CD4-positive, alpha-beta memory T cell (primary cell): ENCODE data around the gene ERICH4. TPM values are rescaled to one million over a fixed set of nuclear protein-coding genes. Genes with fewer than 3 reads are reported as not detected.
A peak's percentile ranks its signal among the peaks of the same experiment; 100 is the strongest.
"Not testable (repeated sequence)": the region's sequence is repeated elsewhere in the genome, so short reads cannot be mapped to it uniquely, and the experiment has no call there.

Experiments used
- CTCF ChIA-PET: fragments of 350-600 bp; sonication (Branson Sonifier 250); formaldehyde crosslinking; loops from one replicate; lab custom pipeline; 2021; ENCODE audit warnings: inconsistent platforms; ENCODE audit not compliant: partially characterized antibody; lab: Charles Lee
- POLR2A ChIA-PET: fragments of 350-600 bp; sonication (Branson Sonifier 250); formaldehyde crosslinking; loops from one replicate; lab custom pipeline; 2021; ENCODE audit not compliant: partially characterized antibody; lab: Charles Lee
- DNase-seq, 5 donors: peaks; one replicate each; pipeline versions ENCODE4 v3.0.0 to v3.0.0-alpha.2; 2020 to 2022; ENCODE audit warnings: mixed read lengths in 1 of 5
- H3K27ac ChIP-seq: one replicate; pipeline ENCODE4 v1.7.0; 2013; ENCODE audit warnings: low read depth, low read length
- H3K27me3 ChIP-seq: 2 replicates; pipeline ENCODE4 v1.7.0; 2013; ENCODE audit warnings: mild to moderate bottlenecking, low read length, moderate library complexity; ENCODE audit not compliant: insufficient read depth
- H3K36me3 ChIP-seq: 2 replicates; pipeline ENCODE4 v1.7.0; 2013; ENCODE audit warnings: mild to moderate bottlenecking, low read length, moderate library complexity; ENCODE audit not compliant: insufficient read depth
- H3K4me1 ChIP-seq: 2 replicates; pipeline ENCODE4 v1.7.0; 2013; ENCODE audit warnings: mild to moderate bottlenecking, low read length, moderate library complexity; ENCODE audit not compliant: insufficient read depth
- H3K4me3 ChIP-seq, 2 donors: one replicate each; pipeline ENCODE4 v1.7.0; 2013; ENCODE audit warnings: low read length in 2 of 2, mild to moderate bottlenecking in 1 of 2
- H3K9me3 ChIP-seq, 2 donors: one replicate each; pipeline ENCODE4 v1.7.0; 2013; ENCODE audit warnings: low read length in 2 of 2, control low read depth in 1 of 2; ENCODE audit not compliant: control insufficient read depth in 1 of 2
- H3K27ac Mint-ChIP-seq, 7 donors: one replicate each; pipeline ENCODE4 v1.8.0; 2020 to 2021; ENCODE audit warnings: mixed read lengths in 7 of 7, mild to moderate bottlenecking in 6 of 7, inconsistent platforms in 3 of 7, moderate library complexity in 3 of 7
- H3K27me3 Mint-ChIP-seq, 2 donors: one replicate each; pipeline ENCODE4 v1.8.0; 2020 to 2021; ENCODE audit warnings: mixed read lengths in 2 of 2
- H3K36me3 Mint-ChIP-seq, 2 donors: one replicate each; pipeline ENCODE4 v1.8.0; 2020 to 2021; ENCODE audit warnings: mixed read lengths in 2 of 2, inconsistent platforms in 1 of 2, mild to moderate bottlenecking in 1 of 2
- H3K4me1 Mint-ChIP-seq, 4 donors: one replicate each; pipeline ENCODE4 v1.8.0; 2020 to 2021; ENCODE audit warnings: mixed read lengths in 4 of 4, mild to moderate bottlenecking in 1 of 4
- H3K4me3 Mint-ChIP-seq, 8 donors: one replicate each; pipeline ENCODE4 v1.8.0; 2020 to 2021; ENCODE audit warnings: mixed read lengths in 8 of 8, mild to moderate bottlenecking in 7 of 8, moderate library complexity in 6 of 8, inconsistent platforms in 3 of 8
- H3K9me3 Mint-ChIP-seq, 8 donors: one replicate each; pipeline ENCODE4 v1.8.0; 2020 to 2021; ENCODE audit warnings: mixed read lengths in 8 of 8, mild to moderate bottlenecking in 5 of 8, inconsistent platforms in 3 of 8, moderate library complexity in 1 of 8
- intact Hi-C: fragments of 100-400 bp; cut with micrococcal nuclease; formaldehyde crosslinking; loops from one replicate; pipeline ENCODE4 v1.15.1; 2023
- polyA plus RNA-seq, 2 donors: library from polyadenylated mRNA; unstranded; fragments of 300-500 nt; fragmentation: Illumina TruSeq; gene quantifications; one replicate each; pipeline ENCODE4 v1.2.3, GENCODE V29; 2021
- total RNA-seq, 2 experiments: library from RNA; stranded (reverse); gene quantifications; one replicate each; pipeline ENCODE4 v1.2.3, GENCODE V29; 2021

Gene ERICH4
- total and polyA plus RNA-seq, 4 experiments from 2014 or later, result not detected

- H3K27ac ChIP-seq, H3K27me3 Mint-ChIP-seq, H3K27me3 ChIP-seq, intact Hi-C loops, DNase-seq, H3K9me3 Mint-ChIP-seq, POLR2A ChIA-PET, H3K4me3 ChIP-seq, H3K9me3 ChIP-seq, H3K4me3 Mint-ChIP-seq: not testable (repeated sequence)
- Histone ChIP-seq H3K4me1 (peaks cover 26% of the 10 kb centered on the region), H3K36me3 (peaks cover 14% of the 10 kb centered on the region)
- Mint-ChIP-seq H3K27ac (peak overlapping the region in 1 of 7 donors; percentile 30), H3K36me3 (peaks cover 30 to 33% of the 10 kb centered on the region in 2 donors), H3K4me1 (peaks cover 14 to 22% (median 18%) of the 10 kb centered on the region in 4 donors)
- CTCF ChIA-PET, result interaction anchor here (2.2 kb wide), 1 partner anchor 13 kb away, joined by 6 read pairs; no protein-coding TSS in a partner anchor
These were observed 7.6 kb upstream of the ERICH4 start for GRCh38 chr19:41435376-41435775.

GRCh38 chr19:41435936-41436673, 6.9 kb upstream of the ERICH4 start:
- POLR2A ChIA-PET, result no interaction called here

GRCh38 chr19:41436674-41436951, 6.3 kb upstream of the ERICH4 start:
- intact Hi-C loops, result no loop called here

More at GRCh38 chr19:41435936-41436673, 6.9 kb upstream of the ERICH4 start:
- Mint-ChIP-seq H3K9me3 (no peaks in the 10 kb centered on the region), H3K4me3 (peak overlapping the region in 2 of 8 donors; percentile 15 to 64), H3K4me1 (peaks cover 12 to 18% (median 17%) of the 10 kb centered on the region in 4 donors), H3K27me3 (no peaks in the 10 kb centered on the region), H3K27ac (no peak overlapping the region), H3K36me3 (peaks cover 26 to 33% of the 10 kb centered on the region in 2 donors)
- Histone ChIP-seq H3K27me3 (no peaks in the 10 kb centered on the region), H3K4me3 (no peak overlapping the region), H3K36me3 (peaks cover 14% of the 10 kb centered on the region), H3K9me3 (no peaks in the 10 kb centered on the region), H3K27ac (no peak overlapping the region), H3K4me1 (peaks cover 25% of the 10 kb centered on the region)
- DNase-seq, result no peak
- CTCF ChIA-PET, result interaction anchor here (1.0 to 2.2 kb wide), 3 partner anchors 13 to 161 kb away, joined by 3 to 6 read pairs (median 4); no protein-coding TSS in a partner anchor
- intact Hi-C loops, result no loop called here

GRCh38 chr19:41437944-41438574, 4.9 kb upstream of the ERICH4 start:
- intact Hi-C loops, result no loop called here
- Histone ChIP-seq H3K27me3 (no peaks in the 10 kb centered on the region), H3K27ac (no peak overlapping the region), H3K4me1 (peaks cover 19% of the 10 kb centered on the region), H3K36me3 (peaks cover under 1% of the 10 kb centered on the region), H3K4me3 (no peak overlapping the region), H3K9me3 (no peaks in the 10 kb centered on the region)
- no peaks in the 10 kb centered on the region for H3K9me3 Mint-ChIP-seq
- H3K27ac Mint-ChIP-seq, result peak overlapping the region in 4 of 7 donors; percentile 2 to 88 (median 70)
- peaks cover 11 to 17% of the 10 kb centered on the region in 2 donors for H3K36me3 Mint-ChIP-seq
- no peak for DNase-seq
- ChIA-PET CTCF (interaction anchor here (3.9 kb wide), 1 partner anchor 12 kb away, joined by 39 read pairs; no protein-coding TSS in a partner anchor), POLR2A (interaction anchor here (0.7 to 1.2 kb wide), 3 partner anchors 74 to 175 kb away, joined by 3 to 4 read pairs (median 3); partner anchors contain the start of gene B9D2)
- peak overlapping the region in 6 of 8 donors; percentile 5 to 80 (median 54) for H3K4me3 Mint-ChIP-seq
- H3K27me3 Mint-ChIP-seq, result no peaks in the 10 kb centered on the region
- H3K4me1 Mint-ChIP-seq, result peaks cover 10 to 13% (median 11%) of the 10 kb centered on the region in 4 donors

More at GRCh38 chr19:41436674-41436951, 6.3 kb upstream of the ERICH4 start:
- Mint-ChIP-seq H3K27ac (peak overlapping the region in 2 of 7 donors; percentile 23 to 57), H3K9me3 (no peaks in the 10 kb centered on the region), H3K36me3 (peaks cover 23 to 29% of the 10 kb centered on the region in 2 donors), H3K4me3 (peak overlapping the region in 4 of 8 donors; percentile 2 to 64 (median 25)), H3K4me1 (peaks cover 10 to 16% (median 13%) of the 10 kb centered on the region in 4 donors), H3K27me3 (no peaks in the 10 kb centered on the region)
- no peaks in the 10 kb centered on the region for H3K27me3 ChIP-seq
- ChIA-PET POLR2A (interaction anchor here (1.2 kb wide), 1 partner anchor 73 kb away, joined by 3 read pairs; the partner anchor contains the start of gene B9D2), CTCF (interaction anchor here (1.0 to 2.2 kb wide), 3 partner anchors 12 to 161 kb away, joined by 3 to 6 read pairs (median 4); no protein-coding TSS in a partner anchor)
- no peak overlapping the region for H3K27ac ChIP-seq
- H3K36me3 ChIP-seq, result peaks cover 13% of the 10 kb centered on the region
- peaks cover 20% of the 10 kb centered on the region for H3K4me1 ChIP-seq
- H3K9me3 ChIP-seq, result no peaks in the 10 kb centered on the region
- no peak for DNase-seq
- no peak overlapping the region for H3K4me3 ChIP-seq

- intact Hi-C loops, result loop anchor here (1.0 to 2.0 kb wide), 5 partner anchors 12 to 235 kb away; partner anchors contain the start of genes B3GNT8, BCKDHA and EXOSC5
- peak within 1 kb of the TSS in 4 of 7 donors; percentile 22 to 60 (median 25) for H3K27ac Mint-ChIP-seq
- ChIA-PET POLR2A (interaction anchor here (0.6 to 2.2 kb wide), 20 partner anchors 8 to 776 kb away, joined by 3 to 20 read pairs (median 4); partner anchors contain the start of genes B9D2, CCDC97, HNRNPUL1 and TGFB1), CTCF (interaction anchor here (0.5 to 3.9 kb wide), 15 partner anchors 8 to 646 kb away, joined by 3 to 39 read pairs (median 3); partner anchors contain the start of gene B9D2)
- Histone ChIP-seq H3K9me3 (no peaks in the 10 kb centered on the region), H3K27ac (peak within 1 kb of the TSS; percentile 85), H3K36me3 (no peaks in the 10 kb centered on the region), H3K4me1 (peaks cover 19% of the 10 kb centered on the region), H3K4me3 (peak within 1 kb of the TSS; percentile 80 to 93), H3K27me3 (no peaks in the 10 kb centered on the region)
- peaks cover 6 to 7% of the 10 kb centered on the region in 2 donors for H3K27me3 Mint-ChIP-seq
- peaks cover 6 to 11% (median 10%) of the 10 kb centered on the region in 4 donors for H3K4me1 Mint-ChIP-seq
- H3K4me3 Mint-ChIP-seq, result peak within 1 kb of the TSS in 3 of 8 donors; percentile 5 to 80 (median 27)
- H3K9me3 Mint-ChIP-seq, result no peaks in the 10 kb centered on the region
- H3K36me3 Mint-ChIP-seq, result peaks cover 8 to 9% of the 10 kb centered on the region in 2 donors
- DNase-seq, result peak; percentile 87 to 97 (median 92)
These were observed 3.3 kb upstream of the ERICH4 start, which contains the start of gene DMAC2 for GRCh38 chr19:41439441-41440222. DMAC2 (minus strand) TSS chr19:41439912; CDS start chr19:41439899, 13 bp downstream.

GRCh38 chr19:41441321-41441945, 1.5 kb upstream of the ERICH4 start:
- Histone ChIP-seq H3K27me3 (no peaks in the 10 kb centered on the region), H3K36me3 (no peaks in the 10 kb centered on the region), H3K27ac (no peak overlapping the region), H3K4me3 (no peak overlapping the region), H3K4me1 (peaks cover 19% of the 10 kb centered on the region), H3K9me3 (no peaks in the 10 kb centered on the region)
- Mint-ChIP-seq H3K36me3 (peaks cover 7% of the 10 kb centered on the region in 2 donors), H3K9me3 (peaks cover 0 to 1% (median 0%) of the 10 kb centered on the region in 8 donors), H3K4me1 (peaks cover 4 to 11% (median 9%) of the 10 kb centered on the region in 4 donors), H3K4me3 (no peak overlapping the region), H3K27me3 (peaks cover 7 to 9% of the 10 kb centered on the region in 2 donors), H3K27ac (peak overlapping the region in 2 of 7 donors; percentile 12 to 72)
- CTCF ChIA-PET, result interaction anchor here (0.6 kb wide), 1 partner anchor 10 kb away, joined by 3 read pairs; no protein-coding TSS in a partner anchor
- intact Hi-C loops, result loop anchor here (2.0 kb wide), 2 partner anchors 87 to 237 kb away; no protein-coding TSS in a partner anchor
- POLR2A ChIA-PET, result no interaction called here
- no peak for DNase-seq
